ENCODE measurements around the gene KLHL7. TPM values are rescaled to one million over a fixed set of nuclear protein-coding genes. Genes with fewer than 3 reads are reported as not detected.

The KLHL7 gene, protein sequence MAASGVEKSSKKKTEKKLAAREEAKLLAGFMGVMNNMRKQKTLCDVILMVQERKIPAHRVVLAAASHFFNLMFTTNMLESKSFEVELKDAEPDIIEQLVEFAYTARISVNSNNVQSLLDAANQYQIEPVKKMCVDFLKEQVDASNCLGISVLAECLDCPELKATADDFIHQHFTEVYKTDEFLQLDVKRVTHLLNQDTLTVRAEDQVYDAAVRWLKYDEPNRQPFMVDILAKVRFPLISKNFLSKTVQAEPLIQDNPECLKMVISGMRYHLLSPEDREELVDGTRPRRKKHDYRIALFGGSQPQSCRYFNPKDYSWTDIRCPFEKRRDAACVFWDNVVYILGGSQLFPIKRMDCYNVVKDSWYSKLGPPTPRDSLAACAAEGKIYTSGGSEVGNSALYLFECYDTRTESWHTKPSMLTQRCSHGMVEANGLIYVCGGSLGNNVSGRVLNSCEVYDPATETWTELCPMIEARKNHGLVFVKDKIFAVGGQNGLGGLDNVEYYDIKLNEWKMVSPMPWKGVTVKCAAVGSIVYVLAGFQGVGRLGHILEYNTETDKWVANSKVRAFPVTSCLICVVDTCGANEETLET
- total RNA-seq: 19.0 and 27.8 TPM in 2 replicates

DNA sequence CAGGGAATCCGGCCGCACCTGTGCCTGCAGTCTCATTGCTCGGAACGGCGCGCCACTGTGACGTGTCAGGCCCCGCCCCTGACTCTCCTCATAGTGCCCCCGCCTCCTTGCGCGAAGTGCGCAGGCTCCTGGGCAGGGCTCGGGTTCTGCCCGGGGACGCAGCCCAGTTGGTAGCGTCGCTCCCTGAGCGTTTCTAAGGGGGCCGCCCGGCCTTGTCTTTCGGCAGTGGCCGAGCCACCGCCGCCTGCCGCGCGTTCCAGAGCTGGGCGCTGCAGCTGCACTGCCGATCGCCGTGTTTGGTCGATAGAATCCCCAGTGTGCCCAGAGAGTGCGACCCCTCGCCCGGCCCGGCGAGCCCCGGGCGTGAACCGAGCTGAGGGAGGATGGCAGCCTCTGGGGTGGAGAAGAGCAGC lies at the start of gene KLHL7:
Gene KLHL7 (plus strand): TSS at position 142 of the 413 bp plus-strand sequence. CDS start 242 bp downstream, at position 384.

GRCh38 chr7:23181684-23182553 lies 76.3 kb downstream of the KLHL7 start, which contains the start of gene NUP42:
NUP42 (plus strand) TSS chr7:23182048; CDS start chr7:23182086, 38 bp downstream.

Other genes starting within 250 kb of the KLHL7 start
- 113 and 128 TPM in 2 replicates for gene HYCC1, start 91.7 kb upstream of the KLHL7 start, total RNA-seq
- 12.5 and 26.9 TPM in 2 replicates for gene NUP42, start 76.3 kb downstream of the KLHL7 start, total RNA-seq
- 17.7 and 22.2 TPM in 2 replicates for gene GPNMB, start 141.0 kb downstream of the KLHL7 start, total RNA-seq
- 48.8 and 57.8 TPM in 2 replicates for gene MALSU1, start 193.6 kb downstream of the KLHL7 start, total RNA-seq